Spleen (tissue), 11 donors: Measurements from ENCODE around the gene AFF1. TPM values are rescaled to one million over a fixed set of nuclear protein-coding genes. Genes with fewer than 3 reads are reported as not detected.
A peak's percentile ranks its signal among the peaks of the same experiment; 100 is the strongest.

Experiments used
- DNase-seq: peaks from one replicate; pipeline ENCODE4 v3.0.0-alpha.2; 2020
- H3K27ac ChIP-seq, 8 donors: fragments of 200-600 bp; sonication (generic) in 7 of 8; 1 replicate in 4 of 8; 2 replicates in 4 of 8; pipeline versions ENCODE4 v1.5.0 to v1.8.0; 2016 to 2021; ENCODE audit warnings: inconsistent platforms in 4 of 8, mild to moderate bottlenecking in 4 of 8, moderate library complexity in 1 of 8
- H3K27me3 ChIP-seq, 7 donors: fragments of 200-600 bp; sonication (generic) in 6 of 7; replicated peaks in 1 of 7; 1 replicate in 4 of 7; 2 replicates in 3 of 7; pipeline versions ENCODE4 v1.5.0 to v1.8.0; 2016 to 2021; ENCODE audit warnings: inconsistent platforms in 3 of 7, mild to moderate bottlenecking in 1 of 7
- H3K36me3 ChIP-seq, 6 donors: fragments of 200-600 bp; sonication (generic) in 5 of 6; 1 replicate in 4 of 6; 2 replicates in 2 of 6; pipeline versions ENCODE4 v1.5.0 to v1.8.0; 2016 to 2021; ENCODE audit warnings: inconsistent platforms in 2 of 6
- H3K4me1 ChIP-seq, 6 donors: fragments of 200-600 bp; sonication (generic) in 5 of 6; 1 replicate in 3 of 6; 2 replicates in 3 of 6; pipeline versions ENCODE4 v1.5.0 to v1.8.0; 2016 to 2021; ENCODE audit warnings: inconsistent platforms in 3 of 6
- H3K4me3 ChIP-seq, 8 donors: fragments of 200-600 bp; sonication (generic) in 7 of 8; 1 replicate in 4 of 8; 2 replicates in 4 of 8; pipeline versions ENCODE4 v1.5.0 to v1.8.0; 2016 to 2021; ENCODE audit warnings: inconsistent platforms in 4 of 8, mild to moderate bottlenecking in 4 of 8, moderate library complexity in 2 of 8
- H3K9me3 ChIP-seq, 8 donors: fragments of 200-600 bp; sonication (generic) in 7 of 8; 1 replicate in 4 of 8; 2 replicates in 4 of 8; pipeline versions ENCODE4 v1.5.0 to v1.8.0; 2016 to 2021; ENCODE audit warnings: inconsistent platforms in 4 of 8
- CTCF ChIP-seq, 11 experiments: fragments of 200-600 bp in 7 of 11; fragments of 450-650 bp in 4 of 11; sonication (generic) in 4 of 11; IDR thresholded peaks in 8 of 11; conservative IDR thresholded peaks in 3 of 11; 1 replicate in 7 of 11; 2 replicates in 4 of 11; pipeline versions ENCODE4 v1.4.0 to v1.8.0; 2016 to 2021; ENCODE audit warnings: antibody characterized with exemption in 11 of 11, inconsistent platforms in 4 of 11, mild to moderate bottlenecking in 1 of 11
- POLR2A ChIP-seq, 3 donors: fragments of 450-650 bp; IDR thresholded peaks; one replicate each; pipeline ENCODE4 v1.5.1; 2017; ENCODE audit warnings: antibody characterized with exemption in 3 of 3, mild to moderate bottlenecking in 1 of 3
- POLR2AphosphoS5 ChIP-seq, 3 donors: sonication (generic); formaldehyde crosslinking; IDR thresholded peaks; one replicate each; pipeline ENCODE4 v1.5.1; 2017; ENCODE audit warnings: antibody characterized with exemption in 3 of 3
- WGBS, 5 donors: extraction: QIAGEN DNeasy Blood & Tissue Kit in 3 of 5; methylation state at CpG; one replicate each; pipeline versions ENCODE4 v1.1.5 to v1.1.7; 2013 to 2018; 5-methylcytosine and 5-hydroxymethylcytosine counted together
- intact Hi-C: fragments of 100-400 bp; cut with DNase I; formaldehyde crosslinking; loops from one replicate; pipeline ENCODE4 v1.15.0; 2023; ENCODE audit warnings: low total_unique reads
- polyA plus RNA-seq, 3 donors: library from polyadenylated mRNA; stranded (reverse); fragments of 200-250 nt; gene quantifications; one replicate each; pipeline ENCODE4 v1.2.1, GENCODE V29; 2013
- total RNA-seq, 7 donors: library from RNA; depleted of rRNA in 3 of 7; stranded (reverse); fragments of >200 nt in 3 of 7; fragmentation: NEBNext Ultra II Directional in 4 of 7; extraction: Animal tissue kit (Norgen Biotek cat#: 25700) in 4 of 7; gene quantifications; one replicate each; pipeline versions ENCODE4 v1.1.0 to v1.2.1, GENCODE V29; 2016 to 2021
- donor health status: healthy with polysubstance abuse.
- donor health status: DM: no; HTN: no; CAD: no; lungs with moderate emphysema.
- donor health status: DM: no; HTN: no; CAD: no.
- donor health status: Bipolar disorder and iron deficiency.
- donor health status: healthy.
- donor health status: DM: no; HTN: no; CAD: no.
- donor health status: DM: yes; HTN: yes; CAD: no.

AFF1 gene
- total and polyA plus RNA-seq, 10 donors, result 4.4 to 119 (median 80.8) TPM

- WGBS, 5 donors, result 54 to 85% (median 80%) methylated on average over 2 of the region's 2 CpGs
- Histone ChIP-seq H3K27me3 (no peaks in the 10 kb centered on the region), H3K27ac (peak overlapping the region in 7 of 8 donors; percentile 22 to 63 (median 43)), H3K9me3 (no peaks in the 10 kb centered on the region), H3K36me3 (peaks cover 0 to 67% (median 14%) of the 10 kb centered on the region in 6 donors), H3K4me3 (no peak overlapping the region), H3K4me1 (peaks cover 0 to 44% (median 13%) of the 10 kb centered on the region in 6 donors)
- no peak for DNase-seq
- intact Hi-C loops, result no loop called here
- TF ChIP-seq POLR2AphosphoS5 (IDR thresholded peaks at IDR 0.05), result no peak
- TF ChIP-seq CTCF (IDR thresholded peaks at IDR 0.05 in 8 of 11, conservative IDR thresholded peaks at IDR 0.05 in 3 of 11), result no peak
- no peak for TF ChIP-seq POLR2A (IDR thresholded peaks at IDR 0.05)
Measured at GRCh38 chr4:87103691-87104187, 168.9 kb downstream of the AFF1 start.

GRCh38 chr4:87105101-87105845, 170.5 kb downstream of the AFF1 start:
- Histone ChIP-seq H3K36me3 (peaks cover 0 to 69% (median 19%) of the 10 kb centered on the region in 6 donors), H3K9me3 (no peaks in the 10 kb centered on the region), H3K4me1 (peaks cover 0 to 41% (median 13%) of the 10 kb centered on the region in 6 donors), H3K27ac (no peak overlapping the region), H3K27me3 (no peaks in the 10 kb centered on the region), H3K4me3 (no peak overlapping the region)
- 94 to 97% (median 96%) methylated on average over 5 of the region's 5 CpGs for WGBS, 5 donors
- no peak for DNase-seq
- TF ChIP-seq CTCF (IDR thresholded peaks at IDR 0.05 in 8 of 11, conservative IDR thresholded peaks at IDR 0.05 in 3 of 11), result no peak
- intact Hi-C loops, result no loop called here

GRCh38 chr4:87108142-87108546, 173.3 kb downstream of the AFF1 start:
- peaks cover 2 to 79% (median 26%) of the 10 kb centered on the region in 6 donors for H3K36me3 ChIP-seq
- DNase-seq, result no peak
- no peaks in the 10 kb centered on the region for H3K9me3 ChIP-seq
- peaks cover 0 to 28% (median 11%) of the 10 kb centered on the region in 6 donors for H3K4me1 ChIP-seq
- H3K4me3 ChIP-seq, result no peak overlapping the region
- intact Hi-C loops, result no loop called here
- H3K27ac ChIP-seq, result peak overlapping the region in 1 of 8 donors; percentile 39
- TF ChIP-seq POLR2AphosphoS5 (IDR thresholded peaks at IDR 0.05), result no peak
- no peak for TF ChIP-seq CTCF (IDR thresholded peaks at IDR 0.05 in 8 of 11, conservative IDR thresholded peaks at IDR 0.05 in 3 of 11)
- 85 to 93% (median 90%) methylated on average over 5 of the region's 5 CpGs for WGBS, 5 donors
- H3K27me3 ChIP-seq, result no peaks in the 10 kb centered on the region

GRCh38 chr4:87109121-87109520, 174.3 kb downstream of the AFF1 start:
- H3K27me3 ChIP-seq, result no peaks in the 10 kb centered on the region
- no peak overlapping the region for H3K27ac ChIP-seq
- H3K9me3 ChIP-seq, result no peaks in the 10 kb centered on the region
- intact Hi-C loops, result no loop called here
- peaks cover 2 to 89% (median 28%) of the 10 kb centered on the region in 6 donors for H3K36me3 ChIP-seq
- DNase-seq, result no peak
- 82 to 91% (median 88%) methylated on average over 3 of the region's 3 CpGs for WGBS, 5 donors
- H3K4me3 ChIP-seq, result no peak overlapping the region
- TF ChIP-seq POLR2A (IDR thresholded peaks at IDR 0.05), result no peak
- no peak for TF ChIP-seq POLR2AphosphoS5 (IDR thresholded peaks at IDR 0.05)
- no peak for TF ChIP-seq CTCF (IDR thresholded peaks at IDR 0.05 in 8 of 11, conservative IDR thresholded peaks at IDR 0.05 in 3 of 11)
- H3K4me1 ChIP-seq, result peaks cover 0 to 19% (median 1%) of the 10 kb centered on the region in 6 donors
